A673 (cell line): ENCODE results near the gene VAPB. TPM values are rescaled to one million over a fixed set of nuclear protein-coding genes. Genes with fewer than 3 reads are reported as not detected.

Experiments
- BruUV-seq: library from RNA; stranded (reverse); fragments of 400-500 nt; replicated peaks from 2 replicates; lab custom pipeline; 2021; lab: Mats Ljungman, UMichigan
- CTCF ChIA-PET: fragments of 300-600 bp; sonication (Branson Sonifier 250); formaldehyde crosslinking; loops from one replicate; lab custom pipeline; 2022; ENCODE audit warnings: antibody characterized with exemption; lab: Charles Lee
- POLR2A ChIA-PET: fragments of 300-600 bp; sonication (Branson Sonifier 250); formaldehyde crosslinking; loops from one replicate; lab custom pipeline; 2022; ENCODE audit warnings: antibody characterized with exemption; ENCODE audit not compliant: low non-redundant PET; lab: Charles Lee
- DNase-seq: peaks from one replicate; pipeline ENCODE4 v3.0.0-alpha.2; 2015; ENCODE audit warnings: low spot score
- H3K27ac ChIP-seq: fragments of 200-600 bp; sonication (generic); 2 replicates; pipeline ENCODE4 v1.5.1; 2016; ENCODE audit warnings: mixed run types, low read depth, mild to moderate bottlenecking, mixed read lengths, antibody characterized with exemption, low read length; ENCODE audit not compliant: poor library complexity, severe bottlenecking
- H3K27me3 ChIP-seq: fragments of 200-600 bp; sonication (generic); replicated peaks from 2 replicates; pipeline ENCODE4 v1.6.1; 2017; ENCODE audit warnings: mixed run types, low read depth, mild to moderate bottlenecking, mixed read lengths, antibody characterized with exemption, low read length; ENCODE audit not compliant: insufficient read depth, poor library complexity
- H3K36me3 ChIP-seq: fragments of 200-600 bp; sonication (generic); 2 replicates; pipeline ENCODE4 v1.6.1; 2016; ENCODE audit warnings: mixed run types, mild to moderate bottlenecking, mixed read lengths, antibody characterized with exemption, low read length; ENCODE audit not compliant: insufficient read depth, poor library complexity, severe bottlenecking
- H3K4me1 ChIP-seq: fragments of 200-600 bp; sonication (generic); 2 replicates; pipeline ENCODE4 v1.6.1; 2017; ENCODE audit warnings: mixed run types, mild to moderate bottlenecking, mixed read lengths, antibody characterized with exemption, low read length; ENCODE audit not compliant: insufficient read depth, poor library complexity, severe bottlenecking
- H3K4me3 ChIP-seq: fragments of 200-600 bp; sonication (generic); 2 replicates; pipeline ENCODE4 v1.5.1; 2016; ENCODE audit warnings: low read depth, mixed run types, mild to moderate bottlenecking, mixed read lengths, low read length; ENCODE audit not compliant: poor library complexity, severe bottlenecking
- H3K9me3 ChIP-seq: fragments of 200-600 bp; sonication (generic); 2 replicates; pipeline ENCODE4 v1.6.1; 2016; ENCODE audit warnings: mixed run types, low read depth, mild to moderate bottlenecking, mixed read lengths, antibody characterized with exemption, low read length; ENCODE audit not compliant: poor library complexity, severe bottlenecking
- CTCF ChIP-seq: fragments of 300-800, 200-600 bp; sonication (generic); conservative IDR thresholded peaks from 2 replicates; pipeline ENCODE4 v1.5.1; 2017; ENCODE audit warnings: low read depth, mild to moderate bottlenecking, antibody characterized with exemption, low read length, moderate library complexity, mixed read lengths
- EZH2 ChIP-seq: fragments of 200-600 bp; sonication (generic); IDR thresholded peaks from 2 replicates; pipeline ENCODE4 v1.6.1; 2017; ENCODE audit warnings: borderline replicate concordance, low read depth, mild to moderate bottlenecking, mixed read lengths, antibody characterized with exemption, low read length; ENCODE audit not compliant: poor library complexity, severe bottlenecking
- intact Hi-C: fragments of 100-400 bp; cut with micrococcal nuclease; formaldehyde crosslinking; loops from one replicate; pipeline ENCODE4 v1.10.0; 2022; ENCODE audit not compliant: unreplicated experiment
- total RNA-seq: library from RNA; stranded (reverse); gene quantifications from 2 replicates; pipeline ENCODE4 v1.2.3, GENCODE V29; 2021

VAPB gene
- total RNA-seq, 1 experiment from 2014 or later, result 60.9 TPM

GRCh38 chr20:58377017-58377416 lies 12.0 kb upstream of the VAPB start:
- no peaks in the 10 kb centered on the region for H3K9me3 ChIP-seq
- H3K4me1 ChIP-seq, result no peaks in the 10 kb centered on the region
- BruUV-seq, result no TSS peak
- DNase-seq, result no peak
- H3K27ac ChIP-seq, result no peak overlapping the region
- H3K36me3 ChIP-seq, result no peaks in the 10 kb centered on the region
- ChIA-PET CTCF (interaction anchor here (0.6 kb wide), 1 partner anchor 78 kb away, joined by 5 read pairs; no protein-coding TSS in a partner anchor), POLR2A (no interaction called here)
- no peak overlapping the region for H3K4me3 ChIP-seq
- H3K27me3 ChIP-seq, result no peaks in the 10 kb centered on the region
- intact Hi-C loops, result no loop called here
- TF ChIP-seq CTCF (no peak), EZH2 (no peak)

- Histone ChIP-seq H3K4me1 (no peaks in the 10 kb centered on the region), H3K9me3 (no peaks in the 10 kb centered on the region), H3K27ac (no peak overlapping the region), H3K36me3 (no peaks in the 10 kb centered on the region), H3K4me3 (no peak overlapping the region), H3K27me3 (no peaks in the 10 kb centered on the region)
- POLR2A ChIA-PET, result no interaction called here
- BruUV-seq, result no TSS peak
- TF ChIP-seq EZH2 (no peak), CTCF (no peak)
- intact Hi-C loops, result no loop called here
- CTCF ChIA-PET, result interaction anchor here (0.6 kb wide), 1 partner anchor 77 kb away, joined by 5 read pairs; no protein-coding TSS in a partner anchor
- no peak for DNase-seq
These were observed 11.1 kb upstream of the VAPB start for GRCh38 chr20:58377766-58378401.

GRCh38 chr20:58378704-58379103 lies 10.3 kb upstream of the VAPB start:
- POLR2A ChIA-PET, result no interaction called here
- intact Hi-C loops, result no loop called here
- Histone ChIP-seq H3K36me3 (no peaks in the 10 kb centered on the region), H3K4me1 (no peaks in the 10 kb centered on the region), H3K27me3 (no peaks in the 10 kb centered on the region), H3K9me3 (no peaks in the 10 kb centered on the region), H3K27ac (no peak overlapping the region), H3K4me3 (no peak overlapping the region)
- TF ChIP-seq CTCF (peak; percentile 30; the same call in 1 of the 2 replicates), EZH2 (no peak)
- CTCF ChIA-PET, result no interaction called here
- no TSS peak for BruUV-seq
- DNase-seq, result no peak
